Measurements from ENCODE around the gene SHOX.

DNA sequence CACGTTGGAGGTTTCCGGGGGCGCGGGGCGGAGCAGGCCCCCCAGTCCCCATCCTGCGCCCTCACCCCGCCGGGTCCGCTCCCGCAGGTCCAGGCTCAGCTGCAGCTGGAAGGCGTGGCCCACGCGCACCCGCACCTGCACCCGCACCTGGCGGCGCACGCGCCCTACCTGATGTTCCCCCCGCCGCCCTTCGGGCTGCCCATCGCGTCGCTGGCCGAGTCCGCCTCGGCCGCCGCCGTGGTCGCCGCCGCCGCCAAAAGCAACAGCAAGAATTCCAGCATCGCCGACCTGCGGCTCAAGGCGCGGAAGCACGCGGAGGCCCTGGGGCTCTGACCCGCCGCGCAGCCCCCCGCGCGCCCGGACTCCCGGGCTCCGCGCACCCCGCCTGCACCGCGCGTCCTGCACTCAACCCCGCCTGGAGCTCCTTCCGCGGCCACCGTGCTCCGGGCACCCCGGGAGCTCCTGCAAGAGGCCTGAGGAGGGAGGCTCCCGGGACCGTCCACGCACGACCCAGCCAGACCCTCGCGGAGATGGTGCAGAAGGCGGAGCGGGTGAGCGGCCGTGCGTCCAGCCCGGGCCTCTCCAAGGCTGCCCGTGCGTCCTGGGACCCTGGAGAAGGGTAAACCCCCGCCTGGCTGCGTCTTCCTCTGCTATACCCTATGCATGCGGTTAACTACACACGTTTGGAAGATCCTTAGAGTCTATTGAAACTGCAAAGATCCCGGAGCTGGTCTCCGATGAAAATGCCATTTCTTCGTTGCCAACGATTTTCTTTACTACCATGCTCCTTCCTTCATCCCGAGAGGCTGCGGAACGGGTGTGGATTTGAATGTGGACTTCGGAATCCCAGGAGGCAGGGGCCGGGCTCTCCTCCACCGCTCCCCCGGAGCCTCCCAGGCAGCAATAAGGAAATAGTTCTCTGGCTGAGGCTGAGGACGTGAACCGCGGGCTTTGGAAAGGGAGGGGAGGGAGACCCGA lies 14.0 kb downstream of the SHOX start:
- TF ChIP-seq, protein P1, sequence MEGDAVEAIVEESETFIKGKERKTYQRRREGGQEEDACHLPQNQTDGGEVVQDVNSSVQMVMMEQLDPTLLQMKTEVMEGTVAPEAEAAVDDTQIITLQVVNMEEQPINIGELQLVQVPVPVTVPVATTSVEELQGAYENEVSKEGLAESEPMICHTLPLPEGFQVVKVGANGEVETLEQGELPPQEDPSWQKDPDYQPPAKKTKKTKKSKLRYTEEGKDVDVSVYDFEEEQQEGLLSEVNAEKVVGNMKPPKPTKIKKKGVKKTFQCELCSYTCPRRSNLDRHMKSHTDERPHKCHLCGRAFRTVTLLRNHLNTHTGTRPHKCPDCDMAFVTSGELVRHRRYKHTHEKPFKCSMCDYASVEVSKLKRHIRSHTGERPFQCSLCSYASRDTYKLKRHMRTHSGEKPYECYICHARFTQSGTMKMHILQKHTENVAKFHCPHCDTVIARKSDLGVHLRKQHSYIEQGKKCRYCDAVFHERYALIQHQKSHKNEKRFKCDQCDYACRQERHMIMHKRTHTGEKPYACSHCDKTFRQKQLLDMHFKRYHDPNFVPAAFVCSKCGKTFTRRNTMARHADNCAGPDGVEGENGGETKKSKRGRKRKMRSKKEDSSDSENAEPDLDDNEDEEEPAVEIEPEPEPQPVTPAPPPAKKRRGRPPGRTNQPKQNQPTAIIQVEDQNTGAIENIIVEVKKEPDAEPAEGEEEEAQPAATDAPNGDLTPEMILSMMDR (IDR thresholded peaks at IDR 0.05; ENCODE audit: low read depth, low read length, poor library complexity, severe bottlenecking), result no peak
- no peak for TF ChIP-seq EZH2phosphoT487 (IDR thresholded peaks at IDR 0.05; ENCODE audit: borderline replicate concordance, low read length)

Measured in DOHH2 (cell line).